PFSK-1 (cell line): ENCODE measurements around the gene GTPBP6.
A peak's percentile ranks its signal among the peaks of the same experiment; 100 is the strongest.

Experiments used
- FOXP2 ChIP-seq: optimal IDR thresholded peaks from 2 replicates; pipeline ENCODE3; 2011; ENCODE audit warnings: borderline replicate concordance, control low read depth, inconsistent platforms; ENCODE audit not compliant: insufficient read depth; ENCODE audit errors: extremely low read length, extremely low read depth
- POLR2AphosphoS5 ChIP-seq: IDR thresholded peaks from 2 replicates; pipeline ENCODE4 v1.6.1; 2012; ENCODE audit warnings: low read depth, mild to moderate bottlenecking, control low read depth, low read length, moderate library complexity
- SIN3A ChIP-seq: IDR thresholded peaks from 2 replicates; pipeline ENCODE4 v1.6.1; 2012; ENCODE audit warnings: mild to moderate bottlenecking, low read length, moderate library complexity, borderline replicate concordance; ENCODE audit not compliant: insufficient read depth
- TAF1 ChIP-seq: IDR thresholded peaks from 2 replicates; pipeline ENCODE4 v1.6.1; 2012; ENCODE audit warnings: low read length, control low read depth, borderline replicate concordance; ENCODE audit not compliant: insufficient read depth
- TF ChIP-seq, protein P1 (sequence below), 2 experiments: IDR thresholded peaks; 2 replicates each; pipeline versions ENCODE4 v1.6.1 to v1.8.0; 2011 to 2012; ENCODE audit warnings: low read depth in 2 of 2, low read length in 2 of 2, control low read depth in 1 of 2, inconsistent platforms in 1 of 2, mild to moderate bottlenecking in 1 of 2, moderate library complexity in 1 of 2; ENCODE audit not compliant: insufficient read depth in 1 of 2

Gene GTPBP6

DNA sequence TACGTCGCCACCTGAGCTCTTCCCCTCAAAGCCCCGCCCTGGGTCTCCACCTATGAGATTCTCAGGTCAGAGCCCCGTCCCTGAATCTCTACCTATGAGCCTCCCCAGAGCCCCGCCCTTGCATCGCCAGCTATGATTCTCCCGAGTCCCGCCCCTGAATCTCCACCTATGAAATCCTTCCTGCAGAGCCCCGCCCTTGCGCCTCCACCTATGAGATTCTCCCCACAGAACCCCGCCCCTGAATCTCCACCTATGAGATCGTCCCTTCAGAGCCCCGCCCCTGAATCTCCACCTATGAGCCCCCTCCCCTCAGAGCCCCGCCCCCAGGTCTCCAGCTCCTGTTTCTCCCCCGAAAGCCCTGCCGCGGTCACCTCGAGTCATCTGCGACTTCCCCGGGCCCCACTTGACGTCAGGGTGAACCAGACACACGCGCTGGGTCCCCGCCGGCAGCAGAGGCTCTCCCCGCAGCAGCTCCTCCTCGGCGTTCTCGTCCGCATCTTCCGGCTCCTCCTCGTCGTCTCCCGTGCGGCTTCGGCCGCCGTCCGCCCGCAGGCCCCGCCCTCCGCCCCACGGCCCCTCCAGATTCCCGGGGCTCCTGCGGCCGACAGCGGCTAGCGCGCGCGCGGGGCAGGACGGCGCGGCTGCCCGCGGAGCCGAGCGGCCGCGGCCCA is 393 bp downstream of the GTPBP6 start:
- TF ChIP-seq, protein P1, sequence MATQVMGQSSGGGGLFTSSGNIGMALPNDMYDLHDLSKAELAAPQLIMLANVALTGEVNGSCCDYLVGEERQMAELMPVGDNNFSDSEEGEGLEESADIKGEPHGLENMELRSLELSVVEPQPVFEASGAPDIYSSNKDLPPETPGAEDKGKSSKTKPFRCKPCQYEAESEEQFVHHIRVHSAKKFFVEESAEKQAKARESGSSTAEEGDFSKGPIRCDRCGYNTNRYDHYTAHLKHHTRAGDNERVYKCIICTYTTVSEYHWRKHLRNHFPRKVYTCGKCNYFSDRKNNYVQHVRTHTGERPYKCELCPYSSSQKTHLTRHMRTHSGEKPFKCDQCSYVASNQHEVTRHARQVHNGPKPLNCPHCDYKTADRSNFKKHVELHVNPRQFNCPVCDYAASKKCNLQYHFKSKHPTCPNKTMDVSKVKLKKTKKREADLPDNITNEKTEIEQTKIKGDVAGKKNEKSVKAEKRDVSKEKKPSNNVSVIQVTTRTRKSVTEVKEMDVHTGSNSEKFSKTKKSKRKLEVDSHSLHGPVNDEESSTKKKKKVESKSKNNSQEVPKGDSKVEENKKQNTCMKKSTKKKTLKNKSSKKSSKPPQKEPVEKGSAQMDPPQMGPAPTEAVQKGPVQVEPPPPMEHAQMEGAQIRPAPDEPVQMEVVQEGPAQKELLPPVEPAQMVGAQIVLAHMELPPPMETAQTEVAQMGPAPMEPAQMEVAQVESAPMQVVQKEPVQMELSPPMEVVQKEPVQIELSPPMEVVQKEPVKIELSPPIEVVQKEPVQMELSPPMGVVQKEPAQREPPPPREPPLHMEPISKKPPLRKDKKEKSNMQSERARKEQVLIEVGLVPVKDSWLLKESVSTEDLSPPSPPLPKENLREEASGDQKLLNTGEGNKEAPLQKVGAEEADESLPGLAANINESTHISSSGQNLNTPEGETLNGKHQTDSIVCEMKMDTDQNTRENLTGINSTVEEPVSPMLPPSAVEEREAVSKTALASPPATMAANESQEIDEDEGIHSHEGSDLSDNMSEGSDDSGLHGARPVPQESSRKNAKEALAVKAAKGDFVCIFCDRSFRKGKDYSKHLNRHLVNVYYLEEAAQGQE (IDR thresholded peaks at IDR 0.05; ENCODE audit: insufficient read depth in 1 of 2, low read depth in 2 of 2, low read length in 2 of 2): 0 out of 4 replicates have a peak, but pooled peaks of 1 of the 2 experiments have one; percentile 43
- TF ChIP-seq TAF1 (peak; percentile 77; the same call in 1 of the 2 replicates), SIN3A (peak; percentile 74; the same call in 1 of the 2 replicates), FOXP2 (no peak), POLR2AphosphoS5 (peak; percentile 72; the same call in 1 of the 2 replicates)

DNA sequence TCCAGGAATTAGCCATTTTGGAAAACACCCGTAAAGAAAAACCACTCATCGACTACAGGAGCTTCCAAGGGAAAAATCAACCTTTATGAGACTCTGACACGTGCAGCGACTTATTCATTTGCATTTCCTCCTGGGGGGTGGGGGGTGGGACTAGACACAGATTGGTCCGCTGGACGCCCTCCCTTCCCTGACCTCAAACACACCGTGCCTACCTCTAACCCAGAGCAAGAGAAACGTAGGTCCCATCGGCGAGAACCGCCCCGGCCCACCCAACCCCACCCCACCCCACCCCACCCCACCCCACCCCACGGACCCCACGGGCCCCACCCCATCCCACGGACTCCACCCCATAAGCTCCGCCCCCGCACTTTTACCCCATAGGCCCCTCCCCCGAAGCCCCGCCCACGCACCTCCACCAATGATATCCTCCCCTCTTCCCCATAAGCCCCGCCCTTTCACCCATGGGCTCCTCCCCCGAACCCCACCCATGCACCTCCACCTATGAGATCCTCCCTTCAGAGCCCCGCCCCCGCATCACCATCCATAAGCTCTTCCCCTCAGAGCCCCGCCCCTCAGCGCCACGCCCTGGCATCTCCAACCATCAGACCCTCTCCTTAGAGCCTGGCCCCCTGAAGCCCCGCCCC is 1.1 kb downstream of the GTPBP6 start:
- TF ChIP-seq POLR2AphosphoS5: no peak
- no peak for TF ChIP-seq TAF1
- TF ChIP-seq FOXP2: no peak
- TF ChIP-seq SIN3A: no peak
- TF ChIP-seq, protein P1 (IDR thresholded peaks at IDR 0.05; ENCODE audit: insufficient read depth in 1 of 2, low read depth in 2 of 2, low read length in 2 of 2): no peak

- no peak for TF ChIP-seq POLR2AphosphoS5
- no peak for TF ChIP-seq SIN3A
- TF ChIP-seq TAF1: no peak
- no peak for TF ChIP-seq FOXP2
- TF ChIP-seq, protein P1 (IDR thresholded peaks at IDR 0.05; ENCODE audit: insufficient read depth in 1 of 2, low read depth in 2 of 2, low read length in 2 of 2): no peak
Observed at GRCh38 chrX:316351-317325, 2.0 kb downstream of the GTPBP6 start.

- TF ChIP-seq SIN3A (no peak), POLR2AphosphoS5 (no peak), TAF1 (no peak), FOXP2 (no peak)
- TF ChIP-seq, protein P1 (IDR thresholded peaks at IDR 0.05; ENCODE audit: insufficient read depth in 1 of 2, low read depth in 2 of 2, low read length in 2 of 2): no peak
Observed at GRCh38 chrX:314781-315595, 3.6 kb downstream of the GTPBP6 start.
